Gastroesophageal sphincter (tissue), 3 donors: ENCODE data around the gene BARHL1.

Experiments
- EP300 ChIP-seq: sonication (generic); formaldehyde crosslinking; IDR thresholded peaks from one replicate; pipeline ENCODE4 v1.6.1; 2017; ENCODE audit warnings: antibody characterized with exemption, mild to moderate bottlenecking
- POLR2A ChIP-seq, 2 donors: fragments of 450-650 bp; IDR thresholded peaks; one replicate each; pipeline ENCODE4 v1.6.1; 2017; ENCODE audit warnings: antibody characterized with exemption in 2 of 2, mild to moderate bottlenecking in 2 of 2, moderate library complexity in 1 of 2
- TF ChIP-seq, protein P1 (sequence below), 4 experiments: fragments of 200-600 bp in 2 of 4; fragments of 450-650 bp in 2 of 4; sonication (generic) in 1 of 4; IDR thresholded peaks; one replicate each; pipeline ENCODE4 v1.5.1; 2017 to 2019; ENCODE audit warnings: antibody characterized with exemption in 4 of 4, mild to moderate bottlenecking in 2 of 4, moderate library complexity in 2 of 4

DNA sequence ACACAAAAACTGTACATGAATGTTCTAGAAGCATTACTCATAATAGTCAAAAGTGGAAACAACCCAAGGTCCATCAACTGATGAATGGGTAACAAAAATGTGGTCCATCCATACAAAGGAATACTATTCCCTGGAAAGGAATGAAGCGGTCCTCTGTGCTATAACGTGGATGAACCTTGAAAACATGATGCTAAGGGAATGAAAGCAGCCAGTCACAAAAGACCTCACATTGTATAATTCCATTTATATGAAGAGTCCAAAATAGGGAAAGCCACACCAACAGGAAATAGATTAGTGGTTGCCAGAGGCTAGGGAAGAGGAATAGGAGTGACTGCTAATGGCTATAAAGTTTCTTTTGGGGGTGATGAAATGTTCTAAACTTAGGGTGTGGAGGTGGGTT, 22.7 kb upstream of the BARHL1 start:
- TF ChIP-seq, protein P1, sequence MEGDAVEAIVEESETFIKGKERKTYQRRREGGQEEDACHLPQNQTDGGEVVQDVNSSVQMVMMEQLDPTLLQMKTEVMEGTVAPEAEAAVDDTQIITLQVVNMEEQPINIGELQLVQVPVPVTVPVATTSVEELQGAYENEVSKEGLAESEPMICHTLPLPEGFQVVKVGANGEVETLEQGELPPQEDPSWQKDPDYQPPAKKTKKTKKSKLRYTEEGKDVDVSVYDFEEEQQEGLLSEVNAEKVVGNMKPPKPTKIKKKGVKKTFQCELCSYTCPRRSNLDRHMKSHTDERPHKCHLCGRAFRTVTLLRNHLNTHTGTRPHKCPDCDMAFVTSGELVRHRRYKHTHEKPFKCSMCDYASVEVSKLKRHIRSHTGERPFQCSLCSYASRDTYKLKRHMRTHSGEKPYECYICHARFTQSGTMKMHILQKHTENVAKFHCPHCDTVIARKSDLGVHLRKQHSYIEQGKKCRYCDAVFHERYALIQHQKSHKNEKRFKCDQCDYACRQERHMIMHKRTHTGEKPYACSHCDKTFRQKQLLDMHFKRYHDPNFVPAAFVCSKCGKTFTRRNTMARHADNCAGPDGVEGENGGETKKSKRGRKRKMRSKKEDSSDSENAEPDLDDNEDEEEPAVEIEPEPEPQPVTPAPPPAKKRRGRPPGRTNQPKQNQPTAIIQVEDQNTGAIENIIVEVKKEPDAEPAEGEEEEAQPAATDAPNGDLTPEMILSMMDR (IDR thresholded peaks at IDR 0.05) = no peak
- TF ChIP-seq POLR2A (IDR thresholded peaks at IDR 0.05) = no peak
- no peak for TF ChIP-seq EP300
